GM12865 (cell line): ENCODE measurements around the gene TFR2.

ENCODE experiments used
- DNase-seq: peaks from one replicate; pipeline ENCODE4 v3.0.0; 2010; ENCODE audit warnings: low read depth
- H3K4me3 ChIP-seq: 2 replicates; pipeline ENCODE4 v1.5.1; 2011; ENCODE audit warnings: mild to moderate bottlenecking, low read depth, low read length, control low read depth
- CTCF ChIP-seq: IDR thresholded peaks from 2 replicates; pipeline ENCODE4 v1.5.1; 2011; ENCODE audit warnings: low read length, control low read depth, low read depth, inconsistent platforms; ENCODE audit not compliant: insufficient read depth; ENCODE audit errors: missing control alignments

Gene TFR2

GRCh38 chr7:100686201-100686821 lies 45.0 kb upstream of the TFR2 start:
- no peak for DNase-seq
- TF ChIP-seq CTCF, result no peak
- no peak overlapping the region for H3K4me3 ChIP-seq

- no peak for DNase-seq
- H3K4me3 ChIP-seq, result no peak overlapping the region
- no peak for TF ChIP-seq CTCF
Observed at GRCh38 chr7:100685631-100686145, 44.3 kb upstream of the TFR2 start.

- DNase-seq, result no peak
- no peak overlapping the region for H3K4me3 ChIP-seq
- no peak for TF ChIP-seq CTCF
Observed at GRCh38 chr7:100685049-100685605, 43.8 kb upstream of the TFR2 start.

DNA sequence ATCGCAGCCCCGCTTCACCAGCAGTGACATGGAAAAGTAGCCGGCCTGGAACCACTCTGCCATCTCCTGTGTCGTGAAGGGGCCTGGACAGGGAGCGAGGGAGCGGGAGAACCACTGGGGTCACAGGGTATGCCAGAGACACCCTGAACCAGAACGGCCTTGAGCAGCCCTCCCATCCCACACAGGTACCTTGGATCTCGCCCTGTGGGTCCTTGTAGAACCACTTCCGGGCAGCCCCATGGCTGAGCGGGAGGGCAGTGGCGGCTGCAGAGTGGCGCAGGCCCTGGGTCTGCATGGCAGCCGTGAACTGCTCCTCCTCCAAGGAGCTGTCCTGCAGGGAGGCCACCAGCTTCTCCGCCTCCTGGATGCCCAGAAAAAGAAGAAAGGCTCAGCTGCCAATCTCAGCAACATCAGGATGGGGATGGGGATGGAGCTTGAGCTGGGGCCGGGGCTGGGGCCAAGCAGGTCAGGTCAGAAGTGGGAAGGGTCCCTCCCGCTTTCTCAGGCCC lies 43.2 kb upstream of the TFR2 start:
- no peak for TF ChIP-seq CTCF
- no peak for DNase-seq
- H3K4me3 ChIP-seq, result no peak overlapping the region

DNA sequence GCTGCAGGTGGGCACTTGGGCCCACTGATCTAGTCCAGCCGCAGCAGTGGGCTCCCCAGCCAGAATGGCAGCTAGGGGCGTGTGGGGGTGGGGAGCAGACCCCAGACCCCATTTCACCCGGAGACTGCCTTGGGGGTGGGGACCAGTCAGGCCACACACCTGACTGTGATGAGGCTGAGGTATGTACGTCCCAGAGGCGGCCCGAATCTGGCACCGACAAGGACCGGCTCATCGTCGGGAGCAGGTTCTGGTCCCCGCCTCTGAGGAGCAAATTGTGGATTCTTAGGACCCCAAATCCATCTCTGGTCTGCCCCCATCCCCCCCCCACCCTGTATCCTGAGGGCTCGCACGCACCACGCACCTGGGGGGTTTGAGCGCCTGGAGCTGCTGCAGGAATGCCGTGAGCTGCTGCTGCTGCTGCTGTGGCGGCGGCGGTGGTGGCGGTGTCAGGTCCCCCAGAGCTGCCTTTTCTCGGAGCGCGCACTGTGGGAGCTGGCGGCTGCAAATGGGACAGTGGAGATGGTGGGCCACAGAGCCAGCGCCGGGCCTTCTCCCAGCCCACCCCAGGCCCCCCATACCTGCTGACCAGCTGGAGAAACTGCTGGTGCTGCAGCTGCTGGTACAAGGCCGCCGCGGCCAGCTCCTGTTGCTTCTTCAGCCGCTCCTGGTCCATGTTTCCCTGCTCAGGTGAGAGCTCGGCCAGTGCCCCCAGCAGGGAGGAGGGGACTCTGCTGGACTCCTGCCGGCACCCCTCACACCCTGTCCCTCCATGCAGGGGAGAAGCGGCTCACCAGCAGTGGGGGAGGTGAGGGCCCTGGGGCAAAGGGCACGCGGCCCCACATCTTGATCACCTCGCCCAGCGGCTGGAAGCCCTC lies 42.5 kb upstream of the TFR2 start:
- no peak for TF ChIP-seq CTCF
- no peak overlapping the region for H3K4me3 ChIP-seq
- no peak for DNase-seq

GRCh38 chr7:100682991-100683658 lies 41.8 kb upstream of the TFR2 start:
- no peak for DNase-seq
- TF ChIP-seq CTCF, result no peak
- no peak overlapping the region for H3K4me3 ChIP-seq
